K562 (cell line): ENCODE results near the gene RNF224. TPM values are rescaled to one million over a fixed set of nuclear protein-coding genes. Genes with fewer than 3 reads are reported as not detected.
A peak's percentile ranks its signal among the peaks of the same experiment; 100 is the strongest.

Source experiments
- ATF7 ChIP-seq: fragments of 450-650 bp; IDR thresholded peaks from 2 replicates; pipeline ENCODE4 v1.7.1; 2014; ENCODE audit warnings: mild to moderate bottlenecking, moderate library complexity
- BCOR ChIP-seq: fragments of 450-650 bp; IDR thresholded peaks from 2 replicates; pipeline ENCODE4 v1.6.1; 2016
- CBX5 ChIP-seq: IDR thresholded peaks from 2 replicates; pipeline ENCODE4 v1.6.1; 2014; ENCODE audit warnings: low read depth, borderline replicate concordance
- CBX8 ChIP-seq: fragments of 200-600 bp; sonication (generic); IDR thresholded peaks from 2 replicates; pipeline ENCODE4 v1.6.1; 2012; ENCODE audit warnings: borderline replicate concordance, mixed run types, low read depth, mild to moderate bottlenecking, moderate library complexity, mixed read lengths, low read length, control low read depth, inconsistent platforms; ENCODE audit not compliant: poor library complexity, severe bottlenecking; ENCODE audit errors: extremely low read depth
- CCNT2 ChIP-seq: IDR thresholded peaks from 2 replicates; pipeline ENCODE4 v1.6.1; 2011; ENCODE audit warnings: borderline replicate concordance, low read depth, mild to moderate bottlenecking, moderate library complexity, mixed read lengths, low read length; ENCODE audit not compliant: insufficient read length; ENCODE audit errors: extremely low read depth
- CHD2 ChIP-seq: IDR thresholded peaks from 2 replicates; pipeline ENCODE4 v1.6.1; 2011; ENCODE audit warnings: low read depth, low read length
- DDX20 ChIP-seq: fragments of 450-650 bp; IDR thresholded peaks from 2 replicates; pipeline ENCODE4 v1.6.1; 2016; ENCODE audit warnings: missing genetic modification characterization, low read depth, mild to moderate bottlenecking, missing compliant biosample characterization, moderate library complexity
- ESRRA ChIP-seq: fragments of 450-650 bp; IDR thresholded peaks from 2 replicates; pipeline ENCODE4 v1.6.1; 2014; ENCODE audit warnings: low read depth, mild to moderate bottlenecking, moderate library complexity, borderline replicate concordance
- ETV1 ChIP-seq: fragments of 450-650 bp; conservative IDR thresholded peaks from 2 replicates; pipeline ENCODE4 v1.6.1; 2016; ENCODE audit warnings: missing genetic modification characterization, control low read depth, low read depth, missing compliant biosample characterization
- MEIS2 ChIP-seq: fragments of 450-650 bp; IDR thresholded peaks from 2 replicates; pipeline ENCODE4 v1.6.1; 2014; ENCODE audit warnings: mild to moderate bottlenecking; ENCODE audit not compliant: partially characterized antibody
- MTF1 ChIP-seq: fragments of 250-450 bp; sonication (Bioruptor Pico); IDR thresholded peaks from 2 replicates; pipeline ENCODE4 v1.9.0; 2021; ENCODE audit warnings: moderate library complexity, mild to moderate bottlenecking, inconsistent platforms, borderline replicate concordance
- PPARD ChIP-seq: fragments of 250-450 bp; sonication (Bioruptor Pico); IDR thresholded peaks from 2 replicates; pipeline ENCODE4 v1.8.0; 2022; ENCODE audit warnings: inconsistent platforms, mild to moderate bottlenecking, moderate library complexity
- TEAD1 ChIP-seq, 2 experiments: fragments of 450-650 bp in 1 of 2; sonication (generic) in 1 of 2; formaldehyde crosslinking; IDR thresholded peaks; 2 replicates each; pipeline versions ENCODE4 v1.4.0 to v1.8.0; 2020 to 2022; ENCODE audit warnings: mild to moderate bottlenecking in 2 of 2, missing genetic modification reagents in 1 of 2
- TFAM ChIP-seq: fragments of 250-450 bp; sonication (Bioruptor Pico); conservative IDR thresholded peaks from 2 replicates; pipeline ENCODE4 v1.5.0; 2021; ENCODE audit warnings: mild to moderate bottlenecking, moderate library complexity
- XRCC4 ChIP-seq: IDR thresholded peaks from one replicate; pipeline ENCODE4 v1.6.1; 2011; ENCODE audit not compliant: insufficient read depth, insufficient read length; ENCODE audit errors: extremely low read depth
- ZFX ChIP-seq: sonication (generic); formaldehyde crosslinking; IDR thresholded peaks from 2 replicates; pipeline ENCODE4 v1.8.0; 2022; ENCODE audit warnings: mild to moderate bottlenecking, missing genetic modification reagents, moderate library complexity
- ZNF232 ChIP-seq: sonication (generic); formaldehyde crosslinking; IDR thresholded peaks from 2 replicates; pipeline ENCODE4 v1.8.0; 2022; ENCODE audit warnings: mild to moderate bottlenecking, missing genetic modification reagents
- polyA plus RNA-seq, 8 experiments: library from polyadenylated mRNA; depleted of rRNA in 4 of 8; stranded (reverse) in 5 of 8; unstranded in 3 of 8; fragments of >200 nt; fragmentation: Nextera tagmentation in 2 of 8; fragmentation: Illumina TruSeq in 1 of 8; extraction: Ambion mirVana in 2 of 8; extraction: Trizol in 1 of 8; gene quantifications; 2 replicates each; pipeline versions ENCODE4 v1.2.1 to v1.2.3, GENCODE V29; 2011 to 2014; ENCODE audit warnings: inconsistent platforms in 1 of 8, missing spikeins in 1 of 8
- total RNA-seq, 7 experiments: library from RNA; depleted of rRNA in 6 of 7; stranded (reverse); fragments of >200 nt in 6 of 7; fragmentation: Illumina TruSeq in 2 of 7; extraction: Trizol in 2 of 7; gene quantifications; 2 replicates each; pipeline versions ENCODE4 v1.2.1 to v1.2.3, GENCODE V29; 2011 to 2021; ENCODE audit warnings: low replicate concordance in 1 of 7
- TF ChIP-seq, protein P1 (sequence below): fragments of 250-450 bp; sonication (Bioruptor Pico); IDR thresholded peaks from 2 replicates; pipeline ENCODE4 v1.4.0; 2020; ENCODE audit warnings: borderline replicate concordance
- TF ChIP-seq, protein P2 (sequence below): fragments of 150-350 bp; IDR thresholded peaks from 2 replicates; pipeline ENCODE4 v1.6.1; 2014; ENCODE audit warnings: low read depth, mild to moderate bottlenecking, low read length, borderline replicate concordance
- TF ChIP-seq, protein P3 (sequence below): fragments of 450-650 bp; formaldehyde crosslinking; conservative IDR thresholded peaks from 2 replicates; pipeline ENCODE4 v1.4.0; 2022; ENCODE audit warnings: mild to moderate bottlenecking, missing genetic modification characterization

The RNF224 gene
- total and polyA plus RNA-seq, 9 of the 15 experiments (the other 6 are each of a cell fraction or from before 2014, with no cell fraction given), result not detected

DNA sequence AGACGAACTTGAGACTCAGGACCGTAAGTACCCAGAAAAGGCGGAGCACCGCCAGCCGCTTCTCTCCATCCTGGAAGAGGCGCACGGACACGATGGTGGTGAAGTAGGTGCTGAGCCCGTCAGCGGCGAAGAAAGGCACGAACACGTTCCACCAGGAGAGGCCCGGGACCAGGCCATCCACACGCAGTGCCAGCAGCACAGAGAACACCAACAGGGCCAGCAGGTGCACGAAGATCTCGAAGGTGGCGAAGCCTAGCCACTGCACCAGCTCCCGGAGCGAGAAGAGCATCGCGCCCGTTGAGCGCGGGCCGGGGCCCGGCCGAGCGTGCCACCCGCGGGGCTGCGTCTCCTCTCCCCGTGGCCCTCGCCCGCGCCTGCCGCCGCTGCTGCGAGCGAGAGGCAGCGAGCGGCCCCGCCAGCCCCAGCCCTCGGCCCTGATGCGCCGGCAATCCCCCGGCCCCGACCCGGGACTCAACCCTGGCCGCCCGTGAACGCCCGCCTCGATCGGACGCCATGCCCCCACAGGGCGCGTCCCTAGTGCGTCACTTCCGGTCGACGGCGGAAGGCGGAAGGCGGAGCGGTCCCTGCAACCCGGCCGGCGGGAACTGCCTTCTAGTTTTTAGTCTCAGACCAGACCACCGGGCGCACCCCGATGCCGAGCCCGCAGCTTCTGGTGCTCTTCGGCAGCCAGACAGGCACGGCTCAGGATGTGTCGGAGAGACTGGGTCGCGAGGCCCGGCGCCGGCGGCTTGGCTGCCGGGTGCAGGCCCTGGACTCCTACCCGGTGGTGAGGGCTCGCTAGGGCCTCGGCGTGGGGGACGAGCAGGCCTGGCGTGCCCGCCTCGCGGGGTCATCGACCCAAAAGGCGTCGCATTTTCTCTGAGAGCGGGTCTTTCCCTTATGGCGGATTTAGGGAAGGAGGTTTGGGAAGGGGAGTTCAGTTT, 21.9 kb upstream of the RNF224 start, which contains the start of the genes NDOR1 and TMEM203 (continued):
- TF ChIP-seq ESRRA (peak; percentile 65), TFAM (CRISPR knock-in tag) (no peak), MEIS2 (no peak), CBX8 (no peak), PPARD (CRISPR knock-in tag) (no peak), MTF1 (CRISPR knock-in tag) (no peak), CHD2 (no peak), CCNT2 (peak; percentile 56), ETV1 (peak; percentile 71), ZFX (peak; percentile 88), BCOR (no peak), CBX5 (no peak), DDX20 (tag) (no peak), XRCC4 (no peak), ATF7 (peak; percentile 75), ZNF232 (CRISPR knock-in tag) (peak; percentile 75; the same call in 1 of the 2 replicates), TEAD1 (CRISPR knock-in tag; IDR thresholded peaks at IDR 0.05) (no peak)
- TF ChIP-seq, protein P1, sequence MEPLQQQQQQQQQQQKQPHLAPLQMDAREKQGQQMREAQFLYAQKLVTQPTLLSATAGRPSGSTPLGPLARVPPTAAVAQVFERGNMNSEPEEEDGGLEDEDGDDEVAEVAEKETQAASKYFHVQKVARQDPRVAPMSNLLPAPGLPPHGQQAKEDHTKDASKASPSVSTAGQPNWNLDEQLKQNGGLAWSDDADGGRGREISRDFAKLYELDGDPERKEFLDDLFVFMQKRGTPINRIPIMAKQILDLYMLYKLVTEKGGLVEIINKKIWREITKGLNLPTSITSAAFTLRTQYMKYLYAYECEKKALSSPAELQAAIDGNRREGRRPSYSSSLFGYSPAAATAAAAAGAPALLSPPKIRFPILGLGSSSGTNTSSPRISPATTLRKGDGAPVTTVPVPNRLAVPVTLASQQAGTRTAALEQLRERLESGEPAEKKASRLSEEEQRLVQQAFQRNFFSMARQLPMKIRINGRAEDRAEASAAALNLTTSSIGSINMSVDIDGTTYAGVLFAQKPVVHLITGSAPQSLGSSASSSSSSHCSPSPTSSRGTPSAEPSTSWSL (CRISPR knock-in tag), result 0 out of 2 replicates have a peak, but pooled peaks have one; percentile 23
- TF ChIP-seq, protein P2, sequence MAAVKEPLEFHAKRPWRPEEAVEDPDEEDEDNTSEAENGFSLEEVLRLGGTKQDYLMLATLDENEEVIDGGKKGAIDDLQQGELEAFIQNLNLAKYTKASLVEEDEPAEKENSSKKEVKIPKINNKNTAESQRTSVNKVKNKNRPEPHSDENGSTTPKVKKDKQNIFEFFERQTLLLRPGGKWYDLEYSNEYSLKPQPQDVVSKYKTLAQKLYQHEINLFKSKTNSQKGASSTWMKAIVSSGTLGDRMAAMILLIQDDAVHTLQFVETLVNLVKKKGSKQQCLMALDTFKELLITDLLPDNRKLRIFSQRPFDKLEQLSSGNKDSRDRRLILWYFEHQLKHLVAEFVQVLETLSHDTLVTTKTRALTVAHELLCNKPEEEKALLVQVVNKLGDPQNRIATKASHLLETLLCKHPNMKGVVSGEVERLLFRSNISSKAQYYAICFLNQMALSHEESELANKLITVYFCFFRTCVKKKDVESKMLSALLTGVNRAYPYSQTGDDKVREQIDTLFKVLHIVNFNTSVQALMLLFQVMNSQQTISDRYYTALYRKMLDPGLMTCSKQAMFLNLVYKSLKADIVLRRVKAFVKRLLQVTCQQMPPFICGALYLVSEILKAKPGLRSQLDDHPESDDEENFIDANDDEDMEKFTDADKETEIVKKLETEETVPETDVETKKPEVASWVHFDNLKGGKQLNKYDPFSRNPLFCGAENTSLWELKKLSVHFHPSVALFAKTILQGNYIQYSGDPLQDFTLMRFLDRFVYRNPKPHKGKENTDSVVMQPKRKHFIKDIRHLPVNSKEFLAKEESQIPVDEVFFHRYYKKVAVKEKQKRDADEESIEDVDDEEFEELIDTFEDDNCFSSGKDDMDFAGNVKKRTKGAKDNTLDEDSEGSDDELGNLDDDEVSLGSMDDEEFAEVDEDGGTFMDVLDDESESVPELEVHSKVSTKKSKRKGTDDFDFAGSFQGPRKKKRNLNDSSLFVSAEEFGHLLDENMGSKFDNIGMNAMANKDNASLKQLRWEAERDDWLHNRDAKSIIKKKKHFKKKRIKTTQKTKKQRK, result no peak
- TF ChIP-seq, protein P3, sequence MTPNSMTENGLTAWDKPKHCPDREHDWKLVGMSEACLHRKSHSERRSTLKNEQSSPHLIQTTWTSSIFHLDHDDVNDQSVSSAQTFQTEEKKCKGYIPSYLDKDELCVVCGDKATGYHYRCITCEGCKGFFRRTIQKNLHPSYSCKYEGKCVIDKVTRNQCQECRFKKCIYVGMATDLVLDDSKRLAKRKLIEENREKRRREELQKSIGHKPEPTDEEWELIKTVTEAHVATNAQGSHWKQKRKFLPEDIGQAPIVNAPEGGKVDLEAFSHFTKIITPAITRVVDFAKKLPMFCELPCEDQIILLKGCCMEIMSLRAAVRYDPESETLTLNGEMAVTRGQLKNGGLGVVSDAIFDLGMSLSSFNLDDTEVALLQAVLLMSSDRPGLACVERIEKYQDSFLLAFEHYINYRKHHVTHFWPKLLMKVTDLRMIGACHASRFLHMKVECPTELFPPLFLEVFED (CRISPR knock-in tag), result no peak
